Limb (tissue), 2 donors: Measurements from ENCODE around the gene SHC4.

Experiments used
- DNase-seq, 2 donors: peaks; one replicate each; pipeline ENCODE4 v3.0.0-alpha.2; 2016; ENCODE audit errors: extremely low spot score in 2 of 2

SHC4 gene

GRCh38 chr15:48850648-48851047, 113.1 kb downstream of the SHC4 start:
- no peak for DNase-seq

- DNase-seq, result no peak
Observed at GRCh38 chr15:48845123-48845522, 118.6 kb downstream of the SHC4 start.

- DNase-seq, result no peak
Observed at GRCh38 chr15:48842501-48842900, 121.2 kb downstream of the SHC4 start.

GRCh38 chr15:48834756-48835155, 129.0 kb downstream of the SHC4 start:
- no peak for DNase-seq

- DNase-seq, result no peak
Observed at GRCh38 chr15:48833526-48834239, 130.0 kb downstream of the SHC4 start.

GRCh38 chr15:48832648-48833047, 131.1 kb downstream of the SHC4 start:
- no peak for DNase-seq

GRCh38 chr15:48828906-48829305, 134.8 kb downstream of the SHC4 start:
- no peak for DNase-seq

GRCh38 chr15:48828471-48828870, 135.2 kb downstream of the SHC4 start:
- no peak for DNase-seq

- no peak for DNase-seq
Observed at GRCh38 chr15:48825075-48825474, 138.6 kb downstream of the SHC4 start.

- DNase-seq, result no peak
Observed at GRCh38 chr15:48823706-48824105, 140.0 kb downstream of the SHC4 start.

GRCh38 chr15:48823237-48823636, 140.5 kb downstream of the SHC4 start:
- no peak for DNase-seq

GRCh38 chr15:48814286-48814685, 149.4 kb downstream of the SHC4 start:
- DNase-seq, result no peak

- no peak for DNase-seq
Observed at GRCh38 chr15:48811325-48811958, 152.3 kb downstream of the SHC4 start.

- DNase-seq, result peak; percentile 98
Observed at GRCh38 chr15:48810414-48811324, 153.1 kb downstream of the SHC4 start, which contains the start of gene CEP152. Gene CEP152, minus strand, starts transcription at chr15:48811069. Its CDS starts 5,420 bp downstream, at chr15:48805649.

- DNase-seq, result no peak
Observed at GRCh38 chr15:48806151-48806550, 157.6 kb downstream of the SHC4 start.

- DNase-seq, result no peak
Observed at GRCh38 chr15:48805591-48805990, 158.1 kb downstream of the SHC4 start.

GRCh38 chr15:48803877-48804276, 159.8 kb downstream of the SHC4 start:
- DNase-seq, result no peak

GRCh38 chr15:48802867-48803266, 160.9 kb downstream of the SHC4 start:
- DNase-seq, result no peak

GRCh38 chr15:48802257-48802656, 161.5 kb downstream of the SHC4 start:
- no peak for DNase-seq

GRCh38 chr15:48800811-48801455, 162.8 kb downstream of the SHC4 start:
- peak in 1 of 2 donors; percentile 68 for DNase-seq

- no peak for DNase-seq
Observed at GRCh38 chr15:48800245-48800644, 163.5 kb downstream of the SHC4 start.

- DNase-seq, result no peak
Observed at GRCh38 chr15:48798319-48798718, 165.4 kb downstream of the SHC4 start.
